ENCODE measurements around the gene HSD11B1L.
"Not testable (repeated sequence)": the region's sequence is repeated elsewhere in the genome, so short reads cannot be mapped to it uniquely, and the experiment has no call there.

HSD11B1L gene

GRCh38 chr19:5719961-5720790 lies 39.3 kb downstream of the HSD11B1L start, which contains the start of the genes CATSPERD and LONP1:
Gene CATSPERD (plus strand): TSS chr19:5720637. CDS start chr19:5720738, 101 bp downstream.
Gene LONP1 (minus strand): TSS chr19:5720146. CDS start chr19:5720132, 14 bp downstream.
- peak within 1 kb of the TSS; percentile 99 for H3K27ac ChIP-seq
- DNase-seq (ENCODE audit: low read depth, low spot score) = peak; percentile 93

DNA sequence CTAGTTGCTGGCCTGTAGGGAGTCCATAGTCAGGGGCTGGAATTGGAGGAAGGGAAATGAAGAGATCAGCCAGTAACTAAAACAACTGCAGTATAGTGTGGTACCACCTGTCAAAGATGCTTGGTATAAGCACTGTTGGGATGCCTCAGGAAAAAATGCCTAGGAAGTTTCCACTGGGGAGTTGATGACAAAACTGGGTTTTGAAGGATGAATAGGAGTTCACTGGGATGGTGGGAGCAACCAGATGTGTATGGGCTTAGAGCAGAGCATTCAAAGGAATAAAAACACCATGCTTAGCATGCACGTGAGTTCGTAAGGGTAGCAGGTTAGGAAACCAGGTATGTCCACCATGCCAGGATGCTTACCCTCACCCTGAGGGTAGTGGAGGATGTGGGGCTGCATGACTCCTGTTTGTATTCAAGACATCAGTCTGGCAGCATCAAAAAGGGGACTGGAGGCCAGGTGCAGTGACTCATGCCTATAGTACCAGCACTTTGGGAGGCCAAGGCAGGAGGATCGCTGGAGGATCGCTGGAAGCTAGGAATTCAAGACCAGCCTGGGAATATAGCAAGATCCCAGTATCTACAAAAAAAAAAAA lies 46.7 kb downstream of the HSD11B1L start:
- no peak for DNase-seq (ENCODE audit: low read depth, low spot score)
- no peak overlapping the region for H3K27ac ChIP-seq

GRCh38 chr19:5733172-5733571 lies 52.3 kb downstream of the HSD11B1L start:
- not testable (repeated sequence) for H3K27ac ChIP-seq

More at GRCh38 chr19:5733172-5733571, 52.3 kb downstream of the HSD11B1L start:
- not testable (repeated sequence) for DNase-seq (ENCODE audit: low read depth, low spot score)
